Measurements from ENCODE around the gene DNM2.
A peak's percentile ranks its signal among the peaks of the same experiment; 100 is the strongest.
"Not testable (repeated sequence)": the region's sequence is repeated elsewhere in the genome, so short reads cannot be mapped to it uniquely, and the experiment has no call there.

DNM2 gene

DNA sequence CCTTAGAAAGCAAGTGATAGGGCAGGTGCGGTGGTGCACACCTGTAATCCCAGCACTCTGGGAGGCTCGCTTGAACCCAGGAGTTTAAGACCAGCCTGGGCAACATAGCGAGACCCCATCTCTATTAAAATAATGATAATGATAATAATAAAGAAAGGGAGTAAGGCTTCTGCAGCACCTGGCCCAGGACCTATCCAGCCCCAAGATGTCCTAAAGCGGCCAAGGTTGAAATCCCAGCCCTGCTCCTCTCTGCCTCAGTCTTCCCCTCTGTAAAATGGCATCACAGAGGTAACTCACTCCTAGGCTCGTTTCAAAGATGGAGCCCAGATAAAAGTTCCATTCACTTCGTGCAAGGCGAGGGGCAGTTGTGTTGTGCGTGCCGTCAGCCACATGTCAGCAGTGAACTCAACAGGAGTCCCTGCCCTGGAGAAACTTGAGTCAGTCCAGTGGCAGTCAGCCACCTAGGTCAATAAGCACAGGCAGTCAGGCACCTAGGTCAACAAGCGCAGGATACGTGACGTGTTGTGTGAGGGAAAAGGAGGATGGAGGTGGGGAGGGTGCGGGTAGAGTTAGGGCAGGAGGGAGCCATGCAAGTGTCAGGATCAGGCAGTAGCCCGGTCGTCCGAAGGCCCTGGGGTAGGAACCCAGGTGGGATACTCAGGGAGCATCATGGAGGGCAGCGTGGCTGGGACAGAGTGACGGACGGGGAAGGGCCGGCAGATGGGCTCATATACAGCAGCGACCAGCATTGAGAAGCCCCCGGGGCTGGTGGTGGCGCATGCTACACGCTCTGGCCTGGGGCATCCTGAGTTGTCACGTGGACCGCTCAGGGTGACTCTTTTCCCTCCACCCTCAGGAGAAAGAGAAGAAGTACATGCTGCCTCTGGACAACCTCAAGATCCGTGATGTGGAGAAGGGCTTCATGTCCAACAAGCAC, 101.5 kb downstream of the DNM2 start:
- no peak for DNase-seq

DNA sequence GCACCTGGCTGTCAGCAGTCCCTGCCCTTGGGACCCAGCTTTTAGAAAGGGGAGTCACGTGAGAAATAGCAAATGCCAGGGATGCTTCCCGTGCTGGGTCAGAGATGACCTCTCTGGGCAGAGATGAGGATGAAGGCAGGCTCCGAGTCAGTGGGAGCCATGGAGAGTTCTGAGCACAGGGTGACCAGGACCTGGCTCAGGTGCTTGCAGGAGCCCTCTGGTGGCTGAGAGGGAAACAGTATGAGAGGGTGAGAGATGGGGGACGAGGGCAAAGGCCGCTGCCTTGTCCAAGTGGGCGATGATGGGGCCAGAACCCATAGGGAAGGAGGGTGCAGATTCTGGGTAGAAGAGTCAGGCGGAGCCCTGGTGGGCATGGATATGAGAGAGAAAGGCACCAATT, 102.3 kb downstream of the DNM2 start:
- no peak for DNase-seq

DNA sequence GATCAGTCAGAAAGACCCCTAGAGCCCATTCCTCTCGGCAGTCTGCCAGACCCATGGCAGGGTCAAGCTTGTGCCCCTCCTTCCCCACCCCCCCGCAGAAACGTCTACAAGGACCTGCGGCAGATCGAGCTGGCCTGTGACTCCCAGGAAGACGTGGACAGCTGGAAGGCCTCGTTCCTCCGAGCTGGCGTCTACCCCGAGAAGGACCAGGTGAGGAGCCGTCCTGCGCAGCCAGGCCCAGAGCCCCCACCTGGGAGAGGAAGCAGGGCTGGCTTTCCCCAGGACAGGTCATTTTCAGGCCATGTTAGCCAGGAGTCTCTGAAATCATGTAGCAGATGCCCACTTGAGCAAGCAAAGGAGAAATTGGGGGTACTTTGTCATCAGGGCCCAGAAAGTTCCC, 105.8 kb downstream of the DNM2 start:
- no peak for DNase-seq

DNA sequence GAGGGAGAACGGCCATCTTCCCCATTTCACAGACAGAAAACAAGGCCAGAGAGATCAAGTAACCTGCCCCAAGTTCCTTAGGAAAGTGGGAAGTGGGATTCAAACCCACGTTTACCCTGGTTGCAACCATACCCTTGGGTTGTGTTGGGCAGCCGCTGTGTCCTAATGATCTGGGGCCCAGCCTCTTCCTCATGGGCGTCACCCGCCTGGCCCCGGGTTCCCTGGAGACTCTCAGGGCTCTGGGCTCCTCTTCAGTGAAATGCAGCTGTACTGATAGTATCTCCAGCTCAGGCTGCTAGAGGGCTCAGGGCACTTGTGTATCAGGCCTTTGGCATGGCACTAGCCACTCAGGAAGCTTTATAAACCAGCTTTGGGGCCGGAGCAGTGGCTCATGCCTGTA, 108.4 kb downstream of the DNM2 start:
- DNase-seq, result no peak

DNA sequence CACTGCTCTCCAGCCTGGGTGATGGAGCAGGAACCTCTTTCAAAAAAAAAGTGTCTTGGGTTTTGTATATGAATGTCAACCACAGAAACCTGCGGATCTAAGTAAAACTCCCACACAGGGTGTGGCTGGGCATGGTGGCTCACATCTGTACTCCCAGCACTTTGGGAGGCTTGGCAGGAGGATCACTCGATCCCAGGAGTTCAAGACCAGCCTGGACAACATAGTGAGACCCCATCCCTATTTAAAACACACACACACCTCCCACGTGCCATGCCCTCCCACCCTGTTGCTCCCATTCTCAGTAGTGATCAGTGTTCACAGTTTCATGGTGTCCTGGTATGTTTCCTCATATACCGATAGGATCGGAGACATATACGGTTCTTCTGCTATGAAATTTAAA, 109.0 kb downstream of the DNM2 start:
- DNase-seq, result no peak

DNA sequence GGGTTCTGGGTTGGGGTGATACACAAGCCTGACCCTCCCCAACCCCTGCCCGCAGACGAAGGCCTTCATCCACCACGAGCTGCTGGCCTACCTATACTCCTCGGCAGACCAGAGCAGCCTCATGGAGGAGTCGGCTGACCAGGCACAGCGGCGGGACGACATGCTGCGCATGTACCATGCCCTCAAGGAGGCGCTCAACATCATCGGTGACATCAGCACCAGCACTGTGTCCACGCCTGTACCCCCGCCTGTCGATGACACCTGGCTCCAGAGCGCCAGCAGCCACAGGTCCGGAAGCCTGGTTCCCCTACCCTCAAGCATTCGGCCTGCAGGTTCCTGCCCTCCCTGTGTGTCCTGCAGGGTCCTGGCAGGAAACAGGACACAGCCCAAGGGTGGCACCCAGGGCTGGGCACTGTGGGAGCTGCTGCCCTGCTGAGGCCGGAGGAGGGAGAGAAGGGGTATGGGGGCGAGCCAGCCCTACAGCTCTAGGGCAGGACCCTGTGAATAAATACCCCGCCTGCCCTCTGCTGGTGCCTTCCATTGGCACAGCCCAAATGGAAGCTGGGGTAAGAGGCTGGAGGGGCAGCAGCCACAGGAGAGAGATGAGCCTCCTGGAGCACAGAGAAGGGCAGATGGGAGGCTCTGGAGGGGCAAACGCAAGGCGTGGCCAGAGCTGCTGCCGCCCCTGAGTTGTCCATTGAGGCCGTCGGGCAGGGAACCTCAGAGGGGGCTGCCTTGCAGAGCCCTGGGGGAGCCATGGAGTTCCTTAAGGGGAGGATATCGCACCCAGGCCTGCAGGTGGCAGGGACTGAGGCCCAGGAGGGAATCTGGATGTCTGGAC, 111.3 kb downstream of the DNM2 start:
- DNase-seq, result no peak

DNA sequence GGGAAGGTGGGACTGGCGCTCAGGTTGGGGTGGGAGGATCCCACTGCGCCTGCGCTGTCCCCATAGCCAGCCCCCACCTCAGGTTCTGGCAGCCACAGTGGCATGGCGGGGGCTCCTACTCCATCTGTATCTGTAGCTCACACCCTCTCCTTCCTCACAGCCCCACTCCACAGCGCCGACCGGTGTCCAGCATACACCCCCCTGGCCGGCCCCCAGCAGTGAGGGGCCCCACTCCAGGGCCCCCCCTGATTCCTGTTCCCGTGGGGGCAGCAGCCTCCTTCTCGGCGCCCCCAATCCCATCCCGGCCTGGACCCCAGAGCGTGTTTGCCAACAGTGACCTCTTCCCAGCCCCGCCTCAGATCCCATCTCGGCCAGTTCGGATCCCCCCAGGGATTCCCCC, 112.1 kb downstream of the DNM2 start:
- no peak for DNase-seq

DNA sequence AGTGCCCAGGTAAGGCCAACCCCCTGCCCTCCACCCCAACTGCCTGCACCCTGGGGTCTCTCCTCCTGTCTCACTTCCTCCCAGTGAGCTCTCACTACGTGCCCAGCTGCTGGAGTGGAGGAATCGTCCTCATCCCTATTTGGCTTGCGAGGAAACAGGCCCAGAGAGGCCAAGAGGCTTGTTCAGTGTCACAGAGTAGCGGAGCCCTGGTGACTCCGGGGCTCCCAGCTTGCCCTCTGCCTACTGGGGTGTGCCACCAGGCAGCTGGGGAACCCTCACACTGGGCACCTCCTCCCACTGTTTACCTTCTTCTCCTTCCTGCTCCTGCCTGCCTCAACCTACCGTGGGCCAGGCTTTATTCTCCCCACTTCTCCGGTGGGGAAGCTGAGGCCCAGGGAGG, 112.5 kb downstream of the DNM2 start:
- DNase-seq, result no peak

DNA sequence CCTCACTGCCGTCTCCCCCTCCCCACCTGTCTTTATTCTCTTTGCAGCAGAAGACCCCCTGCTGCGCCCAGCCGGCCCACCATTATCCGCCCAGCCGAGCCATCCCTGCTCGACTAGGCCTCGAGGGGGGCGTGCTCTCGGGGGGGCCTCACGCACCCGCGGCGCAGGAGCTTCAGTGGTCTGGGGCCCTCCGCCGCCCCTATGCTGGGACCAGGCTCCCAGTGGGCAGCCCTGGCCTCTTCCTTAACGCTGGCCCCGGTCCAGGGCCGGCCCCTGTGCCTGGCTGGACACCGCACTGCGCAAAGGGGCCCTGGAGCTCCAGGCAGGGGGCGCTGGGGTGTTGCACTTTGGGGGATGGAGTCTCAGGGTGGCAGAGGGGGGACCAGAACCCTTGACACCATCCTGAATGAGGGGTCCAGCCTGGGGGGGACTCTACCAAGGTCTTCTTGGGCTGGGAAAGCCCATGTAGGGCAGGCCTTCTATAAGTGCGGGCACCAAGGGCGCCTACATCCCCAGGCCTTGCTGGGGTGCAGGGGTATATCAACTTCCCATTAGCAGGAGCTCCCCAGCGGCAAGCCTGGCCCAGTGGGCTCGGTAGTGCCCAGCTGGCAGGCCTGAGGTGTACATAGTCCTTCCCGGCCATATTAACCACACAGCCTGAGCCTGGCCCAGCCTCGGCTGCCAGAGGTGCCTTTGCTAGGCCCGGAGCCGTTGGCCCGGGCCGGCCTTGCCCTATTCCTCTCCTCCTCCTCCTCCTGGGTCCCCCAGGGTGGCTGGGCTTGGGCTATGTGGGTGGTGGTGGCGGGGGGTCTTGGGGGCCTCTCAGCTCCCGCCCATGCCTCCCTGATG, 113.3 kb downstream of the DNM2 start:
- no peak for DNase-seq

DNA sequence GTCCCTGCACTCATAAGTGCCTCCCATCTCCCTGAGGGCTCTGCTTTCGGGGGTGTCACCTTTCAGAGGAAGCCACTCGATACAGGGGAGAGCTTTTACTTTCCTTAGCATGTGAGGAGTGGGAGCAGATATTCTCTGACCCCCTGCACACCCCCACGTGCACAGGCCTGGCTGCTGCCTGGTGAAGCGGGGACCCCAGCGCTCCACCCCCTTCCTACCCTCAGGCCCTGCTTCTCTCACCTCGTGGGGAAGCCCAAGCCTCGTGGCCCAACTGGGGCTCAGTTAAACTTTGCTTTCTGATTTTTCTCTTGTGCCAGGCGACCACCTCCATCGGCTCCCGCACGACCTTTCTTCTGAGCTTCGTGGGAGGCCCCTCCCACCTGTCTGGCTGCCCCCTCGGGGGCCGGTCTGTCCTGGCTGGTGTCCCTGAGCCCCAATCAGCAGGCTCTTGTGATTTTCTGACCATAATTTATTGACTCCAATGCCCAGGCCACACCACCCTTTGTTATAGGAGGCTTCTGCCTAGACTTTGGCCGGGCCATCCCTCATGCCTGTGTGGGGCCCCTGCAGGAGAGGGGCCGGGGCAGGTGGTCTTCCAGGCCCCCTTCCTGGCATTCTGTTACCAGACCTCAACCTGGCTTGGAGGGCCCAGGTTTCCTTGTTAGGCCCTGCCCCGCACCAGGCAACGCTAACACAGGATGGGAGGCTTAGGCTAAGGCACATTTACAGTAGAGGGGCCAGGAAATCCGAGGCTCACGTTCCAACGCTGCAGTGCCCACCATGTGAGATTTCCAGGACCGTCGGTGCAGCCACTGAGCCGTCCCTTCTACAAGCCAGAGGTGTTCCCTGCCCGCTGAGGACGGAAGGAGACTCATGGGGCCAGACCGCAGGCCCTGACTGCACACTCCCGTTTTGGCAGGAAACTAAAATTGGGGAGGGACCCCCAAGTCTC, 114.4 kb downstream of the DNM2 start:
- DNase-seq, result no peak

DNA sequence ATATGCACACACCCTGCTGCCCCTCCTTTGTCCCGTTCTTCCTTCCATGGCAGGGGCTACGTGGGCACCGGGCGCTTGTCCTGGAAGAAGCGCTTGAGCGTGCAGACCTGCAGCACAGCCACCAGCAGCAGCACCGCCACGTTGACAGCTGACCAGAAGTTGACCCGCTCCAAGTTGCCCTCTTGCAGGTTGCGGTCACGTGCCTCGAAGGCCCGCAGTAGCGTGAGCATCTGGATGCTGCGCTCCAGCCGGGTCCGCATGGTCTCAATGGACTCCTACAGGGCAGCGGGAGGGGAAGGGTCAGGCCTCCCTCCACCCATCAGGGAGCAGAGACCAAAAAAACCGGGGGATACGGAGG, 115.0 kb downstream of the DNM2 start:
- DNase-seq, result no peak

DNA sequence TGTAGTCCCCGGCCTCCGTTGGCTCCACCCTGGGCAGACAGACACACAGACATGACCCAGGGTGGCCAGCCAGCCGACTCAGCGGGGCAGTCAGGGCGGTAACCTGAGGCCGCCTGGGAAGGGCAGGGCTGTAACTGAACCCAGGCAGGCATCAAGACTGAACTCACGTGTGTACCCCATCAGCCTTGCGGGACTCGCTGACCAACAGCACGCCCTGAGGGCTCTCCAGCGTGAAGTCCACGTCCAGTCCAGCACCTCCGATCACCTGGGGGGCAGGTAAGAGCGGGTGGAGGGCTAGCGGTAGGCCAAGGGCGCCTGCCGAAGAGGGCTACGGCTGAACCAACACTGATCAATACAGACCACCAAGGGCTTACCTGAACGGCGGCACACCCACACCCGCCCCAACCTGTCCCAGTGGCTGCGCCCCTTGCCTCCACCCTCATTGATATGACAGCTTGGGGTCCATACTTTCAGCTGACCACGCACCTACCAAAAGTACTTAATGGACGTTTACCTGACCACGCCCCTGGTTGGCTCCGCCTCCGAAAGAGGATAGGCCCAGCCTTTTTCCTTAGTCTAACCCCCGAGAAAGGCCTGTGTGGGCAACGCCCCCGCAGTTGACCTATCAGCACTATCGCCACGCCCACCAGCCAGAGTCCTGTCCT, 117.3 kb downstream of the DNM2 start:
- no peak for DNase-seq

DNA sequence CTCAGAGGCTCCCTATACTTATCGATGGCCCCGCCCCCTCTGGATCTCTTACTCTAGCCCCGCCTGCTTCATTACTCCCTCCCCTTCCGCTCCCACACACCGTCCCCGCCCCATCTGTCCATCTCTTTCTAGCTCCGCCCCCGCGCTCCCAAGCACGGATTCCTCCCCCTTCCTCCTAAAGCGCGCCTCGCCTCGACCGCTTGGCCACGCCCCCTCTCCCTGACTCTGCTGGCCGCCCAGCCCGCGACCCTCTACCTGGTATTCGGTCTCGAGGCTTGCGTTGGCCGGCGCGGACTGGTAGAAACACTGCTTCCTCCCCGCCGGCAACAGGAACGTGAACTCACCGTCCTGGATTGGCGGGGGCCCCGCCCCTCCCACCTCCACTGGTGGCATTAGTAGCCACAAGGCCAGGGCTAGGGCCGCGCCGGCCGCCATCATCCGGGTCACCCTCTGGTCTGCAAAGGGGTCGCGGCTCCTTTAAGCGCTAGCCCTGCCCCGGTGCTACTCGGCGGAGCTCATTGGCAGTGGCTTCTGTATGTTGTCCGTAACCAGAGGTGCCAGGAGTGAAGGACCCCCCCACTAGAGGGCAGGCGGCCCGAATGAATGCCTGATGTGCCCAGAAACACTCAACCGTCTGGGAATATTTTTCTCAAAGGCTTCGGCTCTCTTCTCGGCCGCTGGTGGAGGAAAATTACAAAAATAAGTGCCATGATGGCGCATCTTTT, 118.0 kb downstream of the DNM2 start, which contains the start of gene TMED1:
TMED1 (minus strand) TSS at position 459 of the 725 bp plus-strand sequence; CDS start at position 438, 21 bp downstream.
- DNase-seq, result peak; percentile 93

DNA sequence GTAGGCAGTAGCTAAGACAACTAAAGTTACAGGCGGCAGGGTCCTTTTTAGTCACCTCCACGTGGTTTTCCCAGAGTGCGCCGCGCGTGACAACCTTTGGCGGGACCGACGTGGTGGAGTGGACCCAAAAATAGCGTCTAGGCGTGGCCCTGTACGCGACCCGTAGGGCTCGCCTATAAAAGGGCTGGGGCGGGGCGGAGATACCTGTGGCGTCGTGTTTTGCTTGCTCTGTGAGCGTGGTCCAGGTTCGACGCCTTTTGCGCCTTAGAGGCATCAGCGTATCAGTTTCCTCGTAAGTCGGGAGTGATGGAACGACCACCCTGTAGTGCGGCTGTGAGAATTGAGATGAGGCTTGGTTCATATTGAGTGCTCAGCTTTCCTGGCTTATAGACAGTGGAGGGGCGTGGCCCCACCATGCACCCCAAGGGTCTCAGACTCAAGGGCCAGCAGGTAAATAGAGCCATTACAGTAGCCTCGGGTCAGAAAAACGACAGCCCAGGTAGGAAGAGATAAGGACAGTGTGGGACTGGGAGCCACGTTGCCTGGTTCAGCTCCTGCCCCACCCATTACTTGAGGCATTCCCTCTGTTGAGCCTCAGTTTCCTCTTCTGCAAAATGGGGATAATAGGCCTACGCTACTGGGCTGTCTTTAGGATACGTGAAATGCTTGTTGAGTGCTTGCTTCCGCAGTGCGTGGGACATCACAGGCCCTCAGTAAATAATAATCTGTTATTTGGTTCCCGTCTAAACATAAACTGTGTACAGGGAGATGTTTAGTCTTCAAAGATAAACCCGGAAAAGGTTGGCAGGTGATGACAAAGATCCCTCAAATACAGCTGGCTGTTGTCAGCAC, 118.8 kb downstream of the DNM2 start:
- DNase-seq, result no peak

DNA sequence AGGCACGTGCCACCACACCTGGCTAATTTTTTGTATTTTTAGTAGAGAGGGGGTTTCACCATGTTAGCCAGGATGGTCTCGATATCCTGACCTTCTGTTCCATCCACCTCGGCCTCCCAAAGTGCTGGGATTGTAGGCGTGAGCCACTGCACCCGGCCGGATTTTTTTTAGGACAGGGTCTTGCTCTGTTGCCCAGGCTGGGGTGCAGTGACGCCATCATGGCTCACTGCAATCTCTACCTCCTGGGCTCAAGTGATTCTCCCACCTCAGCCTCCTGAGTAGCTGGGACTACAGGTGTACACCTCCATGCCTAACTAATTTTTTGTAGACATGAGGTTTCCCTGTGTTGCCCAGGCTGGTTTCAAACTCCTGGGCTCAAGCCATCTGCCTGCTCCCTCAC, 119.8 kb downstream of the DNM2 start:
- not testable (repeated sequence) for DNase-seq

DNA sequence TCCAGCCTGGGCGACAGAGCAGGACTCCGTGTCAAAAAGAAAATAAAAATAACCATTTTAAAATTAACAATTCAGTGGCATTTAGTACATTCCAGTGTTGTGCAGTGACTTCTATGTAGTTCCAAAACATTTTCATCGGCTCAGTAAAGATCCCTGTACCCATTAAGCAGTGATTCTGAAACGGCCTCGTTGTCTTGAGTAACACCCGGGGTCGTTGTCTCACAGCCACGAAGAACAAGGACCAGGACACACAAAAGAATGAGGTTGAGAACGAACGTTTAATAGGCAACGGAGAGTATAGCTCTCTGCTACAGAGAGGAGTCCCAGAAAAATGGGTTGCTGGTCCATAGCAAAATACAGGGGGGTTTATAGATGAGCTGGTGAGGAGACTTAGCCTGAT, 120.5 kb downstream of the DNM2 start:
- no peak for DNase-seq

DNA sequence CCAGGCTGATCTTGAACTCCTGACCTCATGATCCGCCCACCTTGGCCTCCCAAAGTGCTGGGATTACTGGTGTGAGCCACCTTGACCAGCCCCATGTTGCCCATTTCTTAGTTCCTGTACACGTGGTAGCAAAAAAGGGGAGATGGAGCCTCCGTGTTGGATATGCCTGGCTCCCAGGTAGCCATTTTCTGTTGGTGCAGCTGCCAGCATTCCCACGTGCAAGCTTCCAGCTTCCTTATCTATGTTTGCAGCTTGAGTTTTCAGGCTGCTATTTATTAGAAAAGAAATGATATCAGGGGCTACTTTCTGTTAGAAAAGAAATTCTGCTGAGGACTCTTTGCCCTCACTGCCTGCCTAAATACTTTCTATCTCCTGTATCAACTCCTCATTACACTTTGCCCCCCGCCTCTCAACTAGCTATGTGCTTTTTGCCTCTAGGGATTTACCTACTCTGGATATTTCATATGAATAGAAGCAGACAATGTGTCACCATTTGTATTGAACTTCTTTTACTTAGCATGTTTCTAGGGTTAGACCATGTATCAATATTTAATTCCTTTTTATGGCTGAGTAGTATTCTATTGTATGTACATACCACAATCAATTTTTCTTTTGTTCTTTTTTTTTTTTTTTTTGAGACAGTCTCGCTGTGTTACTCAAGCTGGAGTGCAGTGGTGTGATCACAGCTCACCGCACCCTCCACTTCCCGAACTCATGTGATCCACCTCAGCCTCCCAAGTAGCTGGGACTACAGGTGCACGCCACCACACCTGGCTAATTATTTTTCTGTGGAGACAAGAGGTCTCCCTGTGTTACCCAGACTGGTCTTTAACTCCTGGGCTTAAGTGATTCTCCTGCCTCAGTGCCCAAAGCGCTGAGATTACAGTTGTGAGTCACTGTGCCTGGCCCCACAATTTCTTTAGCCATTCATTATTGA, 121.5 kb downstream of the DNM2 start:
- no peak for DNase-seq

DNA sequence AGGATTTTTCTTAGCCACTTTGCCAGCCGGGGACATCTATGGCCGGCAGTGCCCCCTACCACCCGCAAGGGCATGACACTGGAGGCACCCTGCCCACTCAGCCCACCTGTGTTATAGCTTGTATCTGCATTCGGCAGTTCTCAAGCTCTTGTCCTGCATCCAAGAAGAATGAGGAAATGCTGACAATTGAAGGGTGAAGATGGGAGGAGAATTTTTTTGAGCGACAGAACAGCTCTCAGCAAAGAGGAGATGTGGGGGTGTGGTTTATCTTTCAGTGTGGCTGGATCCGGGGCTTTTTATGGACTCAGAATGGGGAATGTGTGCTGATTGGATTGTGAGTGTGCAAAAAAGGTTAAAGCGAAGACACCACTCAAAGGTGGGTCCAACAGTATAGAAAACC, 124.9 kb downstream of the DNM2 start:
- DNase-seq, result no peak

Data from central memory CD4-positive, alpha-beta T cell (primary cell).